HCT116 (cell line): ENCODE measurements around the gene APLP1. TPM values are rescaled to one million over a fixed set of nuclear protein-coding genes. Genes with fewer than 3 reads are reported as not detected.

Source experiments
- ATAC-seq: fragments of 200-7000 bp; cut with Tn5 transposase; 2 replicates; pipeline ENCODE4 v1.9.1; 2020; ENCODE audit warnings: mild to moderate bottlenecking, moderate library complexity
- BruUV-seq: library from RNA; stranded (reverse); fragments of 400-500 nt; replicated peaks from 2 replicates; lab custom pipeline; 2021; lab: Mats Ljungman, UMichigan
- CTCF ChIA-PET: fragments of 300-600 bp; sonication (Branson Sonifier 250); formaldehyde crosslinking; loops from one replicate; lab custom pipeline; 2021; ENCODE audit warnings: antibody characterized with exemption; lab: Charles Lee
- POLR2A ChIA-PET: fragments of 300-600, 350-600 bp; sonication (Branson Sonifier 250); formaldehyde crosslinking; loops from one replicate; lab custom pipeline; 2021; ENCODE audit warnings: antibody characterized with exemption; lab: Charles Lee
- RAD21 ChIA-PET, 2 experiments: fragments of 300-600 bp; sonication (Branson Sonifier 250); formaldehyde crosslinking; loops; one replicate each; lab custom pipeline; 2023; ENCODE audit warnings: low total read pairs in 2 of 2; ENCODE audit not compliant: uncharacterized antibody in 2 of 2, unreplicated experiment in 2 of 2, low non-redundant PET in 1 of 2; lab: Charles Lee
- DNase-seq: peaks from one replicate; pipeline ENCODE4 v3.0.0-alpha.2; 2010; ENCODE audit warnings: low read depth, low spot score
- H2AFZ ChIP-seq: fragments of 200-600 bp; shearing (Covaris generic), sonication (generic); 2 replicates; pipeline ENCODE4 v1.6.1; 2017; ENCODE audit warnings: low read depth, mixed run types, mixed read lengths, antibody characterized with exemption, low read length; ENCODE audit not compliant: poor library complexity, severe bottlenecking
- H3K27ac ChIP-seq: 2 replicates; pipeline ENCODE4 v1.5.1; 2012; ENCODE audit warnings: low read depth, low read length
- H3K27me3 ChIP-seq: fragments of 200-600 bp; sonication (generic); 2 replicates; pipeline ENCODE4 v1.6.1; 2016; ENCODE audit warnings: mixed run types, low read length, mixed read lengths; ENCODE audit not compliant: insufficient read depth
- H3K36me3 ChIP-seq, 2 experiments: fragments of 200-500 bp in 1 of 2; fragments of 200-600 bp in 1 of 2; sonication (Bioruptor generic) in 1 of 2; sonication (generic) in 1 of 2; 2 replicates each; pipeline versions ENCODE4 v1.5.1 to v1.6.1; 2014 to 2016; ENCODE audit warnings: low read length in 2 of 2, inconsistent platforms in 1 of 2, mixed read lengths in 1 of 2, mixed run types in 1 of 2; ENCODE audit not compliant: insufficient read depth in 2 of 2, control insufficient read depth in 1 of 2
- H3K4me1 ChIP-seq, 2 experiments: fragments of 200-600 bp in 1 of 2; sonication (generic) in 1 of 2; 2 replicates each; pipeline versions ENCODE4 v1.5.1 to v1.6.1; 2012 to 2017; ENCODE audit warnings: low read length in 2 of 2, inconsistent platforms in 1 of 2, mild to moderate bottlenecking in 1 of 2, mixed read lengths in 1 of 2, mixed run types in 1 of 2, moderate library complexity in 1 of 2; ENCODE audit not compliant: insufficient read depth in 2 of 2, control insufficient read depth in 1 of 2
- H3K4me2 ChIP-seq: fragments of 200-600 bp; sonication (generic); 2 replicates; pipeline ENCODE4 v1.6.1; 2017; ENCODE audit warnings: mixed run types, low read length, mixed read lengths
- H3K4me3 ChIP-seq, 2 experiments: fragments of 200-600 bp in 1 of 2; sonication (generic) in 1 of 2; replicated peaks in 1 of 2; 2 replicates each; pipeline ENCODE4 v1.5.1; 2011 to 2016; ENCODE audit warnings: low read length in 2 of 2, control low read depth in 1 of 2, low read depth in 1 of 2, mild to moderate bottlenecking in 1 of 2, mixed read lengths in 1 of 2, mixed run types in 1 of 2
- H3K79me2 ChIP-seq: fragments of 200-600 bp; sonication (generic); 2 replicates; pipeline ENCODE4 v1.6.1; 2017; ENCODE audit warnings: mild to moderate bottlenecking, mixed run types, low read length, moderate library complexity, mixed read lengths; ENCODE audit not compliant: insufficient read depth
- H3K9ac ChIP-seq: fragments of 200-600 bp; sonication (generic); 2 replicates; pipeline ENCODE4 v1.6.1; 2016; ENCODE audit warnings: low read length, mixed read lengths
- H3K9me2 ChIP-seq: fragments of 200-600 bp; sonication (generic), shearing (Covaris generic); 2 replicates; pipeline ENCODE4 v1.6.1; 2017; ENCODE audit warnings: mixed run types, mild to moderate bottlenecking, moderate library complexity; ENCODE audit not compliant: insufficient read depth
- H3K9me3 ChIP-seq, 2 experiments: fragments of 200-500 bp in 1 of 2; fragments of 200-600 bp in 1 of 2; sonication (Bioruptor generic) in 1 of 2; sonication (generic) in 1 of 2; 2 replicates each; pipeline ENCODE4 v1.6.1; 2014 to 2017; ENCODE audit warnings: low read length in 2 of 2, mixed read lengths in 2 of 2, inconsistent platforms in 1 of 2, low read depth in 1 of 2, mild to moderate bottlenecking in 1 of 2, mixed run types in 1 of 2, moderate library complexity in 1 of 2; ENCODE audit not compliant: control insufficient read depth in 1 of 2, insufficient read depth in 1 of 2
- H4K20me1 ChIP-seq: fragments of 200-600 bp; sonication (generic), shearing (Covaris generic); 2 replicates; pipeline ENCODE4 v1.6.1; 2017; ENCODE audit warnings: mixed run types, mild to moderate bottlenecking, moderate library complexity; ENCODE audit not compliant: insufficient read depth
- CBX3 ChIP-seq: IDR thresholded peaks from 2 replicates; pipeline ENCODE4 v1.6.1; 2012; ENCODE audit warnings: low read depth
- CEBPB ChIP-seq: IDR thresholded peaks from 2 replicates; pipeline ENCODE4 v1.6.1; 2012; ENCODE audit warnings: low read depth
- EGR1 ChIP-seq: IDR thresholded peaks from 2 replicates; pipeline ENCODE4 v1.6.1; 2012; ENCODE audit warnings: low read depth
- ELF1 ChIP-seq: IDR thresholded peaks from 2 replicates; pipeline ENCODE4 v1.6.1; 2012; ENCODE audit warnings: low read depth, borderline replicate concordance
- EZH2phosphoT487 ChIP-seq: fragments of 200-600 bp; IDR thresholded peaks from 2 replicates; pipeline ENCODE4 v1.6.1; 2018; ENCODE audit warnings: antibody characterized with exemption, borderline replicate concordance
- FOSL1 ChIP-seq: IDR thresholded peaks from 2 replicates; pipeline ENCODE4 v1.6.1; 2012; ENCODE audit warnings: low read depth
- POLR2AphosphoS5 ChIP-seq: IDR thresholded peaks from 2 replicates; pipeline ENCODE4 v1.6.1; 2011; ENCODE audit warnings: mild to moderate bottlenecking, low read depth, low read length, moderate library complexity
- RAD21 ChIP-seq: IDR thresholded peaks from 2 replicates; pipeline ENCODE4 v1.6.1; 2012; ENCODE audit warnings: low read depth, mild to moderate bottlenecking
- REST ChIP-seq: IDR thresholded peaks from 2 replicates; pipeline ENCODE4 v1.6.1; 2012; ENCODE audit warnings: low read depth
- SIN3A ChIP-seq: IDR thresholded peaks from 2 replicates; pipeline ENCODE4 v1.6.1; 2012; ENCODE audit warnings: low read depth
- SP1 ChIP-seq: IDR thresholded peaks from 2 replicates; pipeline ENCODE4 v1.6.1; 2012; ENCODE audit warnings: low read depth
- SRF ChIP-seq: IDR thresholded peaks from 2 replicates; pipeline ENCODE4 v1.6.1; 2012; ENCODE audit warnings: low read depth
- ZBTB33 ChIP-seq: IDR thresholded peaks from 2 replicates; pipeline ENCODE4 v1.6.1; 2011; ENCODE audit warnings: mild to moderate bottlenecking, low read length, moderate library complexity; ENCODE audit not compliant: insufficient replicate concordance; ENCODE audit errors: extremely low read depth
- ZFX ChIP-seq: fragments of 450-650 bp; IDR thresholded peaks from 2 replicates; pipeline ENCODE4 v1.6.1; 2017
- ZNF274 ChIP-seq: fragments of 200-500 bp; sonication (Bioruptor generic); IDR thresholded peaks from 2 replicates; pipeline ENCODE4 v1.6.1; 2014; ENCODE audit warnings: mild to moderate bottlenecking, low read depth, low read length, inconsistent platforms
- intact Hi-C: fragments of 100-400 bp; cut with micrococcal nuclease; formaldehyde crosslinking; loops from 2 replicates; pipeline ENCODE4 v1.10.0; 2022
- total RNA-seq: library from RNA; stranded (reverse); gene quantifications from one replicate; pipeline ENCODE4 v1.2.1, GENCODE V29; 2021; ENCODE audit not compliant: unreplicated experiment

Gene APLP1
- total RNA-seq, 1 experiment from 2014 or later = 41.2 TPM

DNA sequence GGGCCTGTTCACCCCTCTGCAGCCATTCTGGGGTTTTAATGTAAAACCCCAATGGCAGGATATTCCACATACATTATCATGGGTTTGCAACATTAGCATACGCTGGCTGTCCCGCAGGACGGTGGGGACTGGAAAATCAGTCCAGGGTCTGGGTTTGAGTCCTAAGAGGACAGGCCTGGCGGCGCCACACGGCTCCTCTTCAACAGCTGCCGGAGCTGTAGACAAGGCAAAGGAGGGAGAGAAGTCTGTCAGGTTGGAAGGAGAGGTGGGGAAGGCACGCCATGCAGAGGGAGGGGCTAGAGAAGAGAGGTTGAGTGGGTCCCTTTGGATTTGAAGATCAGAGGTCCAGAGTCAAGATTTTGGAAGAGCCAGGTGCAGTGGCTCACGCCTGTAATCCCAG, 20.0 kb downstream of the APLP1 start:
- Histone ChIP-seq H4K20me1 (no peaks in the 10 kb centered on the region), H3K79me2 (no peaks in the 10 kb centered on the region), H3K9ac (no peak overlapping the region), H3K4me1 (no peaks in the 10 kb centered on the region), H3K9me3 (no peaks in the 10 kb centered on the region), H3K27me3 (no peaks in the 10 kb centered on the region), H3K9me2 (no peaks in the 10 kb centered on the region), H2AFZ (no peak overlapping the region), H3K36me3 (peaks cover 24 to 40% of the 10 kb centered on the region in 2 experiments; a peak in 3 of 4 replicates), H3K4me3 (no peak overlapping the region), H3K4me2 (no peak overlapping the region)
- no peak for DNase-seq
- no peak for ATAC-seq
- ChIA-PET CTCF (interaction anchor here (1.4 kb wide), 1 partner anchor 44 kb away, joined by 3 read pairs; no protein-coding TSS in a partner anchor), POLR2A (no interaction called here)
- intact Hi-C loops = loop anchor here (10.0 kb wide), 1 partner anchor 166 kb away; the partner anchor contains the start of genes THAP8 and WDR62
- BruUV-seq = no TSS peak
- TF ChIP-seq ELF1 = no peak
- no peak for TF ChIP-seq RAD21
- TF ChIP-seq REST = no peak
- no peak for TF ChIP-seq SIN3A
- TF ChIP-seq ZNF274 = no peak
- TF ChIP-seq EZH2phosphoT487 = no peak
- no peak for TF ChIP-seq ZFX
- no peak for TF ChIP-seq SP1
- no peak for TF ChIP-seq CBX3
- no peak for TF ChIP-seq POLR2AphosphoS5
- TF ChIP-seq ZBTB33 = no peak
- TF ChIP-seq CEBPB = no peak
- no peak for TF ChIP-seq FOSL1
- no peak for TF ChIP-seq EGR1
- TF ChIP-seq SRF = no peak
- TF ChIP-seq, all 23 proteins: peak for 0
- no peak overlapping the region for H3K27ac ChIP-seq
- RAD21 ChIA-PET = no interaction called here
